HTERT RPE-1 (cell line): Measurements from ENCODE around the gene DIP2C.

Experiments used
- in situ Hi-C: fragments of 300-500 bp; cut with MboI; formaldehyde crosslinking; loops from 4 replicates; pipeline ENCODE4 v1.14.3; 2020; ENCODE audit warnings: low sequenced_read_pairs

Gene DIP2C

GRCh38 chr10:290026-290725 is 399.3 kb downstream of the DIP2C start:
- in situ Hi-C loops: no loop called here

GRCh38 chr10:289581-289980 is 399.9 kb downstream of the DIP2C start:
- in situ Hi-C loops: no loop called here

GRCh38 chr10:288316-289200 is 400.9 kb downstream of the DIP2C start:
- in situ Hi-C loops: no loop called here

- in situ Hi-C loops: no loop called here
Observed at GRCh38 chr10:287814-288213, 401.7 kb downstream of the DIP2C start.

GRCh38 chr10:287026-287709 is 402.3 kb downstream of the DIP2C start:
- in situ Hi-C loops: no loop called here

- in situ Hi-C loops: no loop called here
Observed at GRCh38 chr10:285216-285615, 404.3 kb downstream of the DIP2C start.

- in situ Hi-C loops: no loop called here
Observed at GRCh38 chr10:283916-284356, 405.5 kb downstream of the DIP2C start.

- in situ Hi-C loops: no loop called here
Observed at GRCh38 chr10:283140-283479, 406.4 kb downstream of the DIP2C start.

GRCh38 chr10:282294-283139 is 407.0 kb downstream of the DIP2C start:
- in situ Hi-C loops: no loop called here

- in situ Hi-C loops: no loop called here
Observed at GRCh38 chr10:279655-280054, 409.8 kb downstream of the DIP2C start.

- in situ Hi-C loops: no loop called here
Observed at GRCh38 chr10:279232-279631, 410.2 kb downstream of the DIP2C start.

- in situ Hi-C loops: no loop called here
Observed at GRCh38 chr10:278707-279106, 410.8 kb downstream of the DIP2C start.

GRCh38 chr10:277963-278362 is 411.5 kb downstream of the DIP2C start:
- in situ Hi-C loops: no loop called here

GRCh38 chr10:275680-276079 is 413.8 kb downstream of the DIP2C start:
- in situ Hi-C loops: no loop called here

- in situ Hi-C loops: no loop called here
Observed at GRCh38 chr10:274866-275265, 414.6 kb downstream of the DIP2C start.

- in situ Hi-C loops: no loop called here
Observed at GRCh38 chr10:273088-273487, 416.4 kb downstream of the DIP2C start.

GRCh38 chr10:271722-272121 is 417.7 kb downstream of the DIP2C start:
- in situ Hi-C loops: no loop called here

- in situ Hi-C loops: no loop called here
Observed at GRCh38 chr10:271201-271600, 418.3 kb downstream of the DIP2C start.

- in situ Hi-C loops: no loop called here
Observed at GRCh38 chr10:269440-270074, 419.9 kb downstream of the DIP2C start.

- in situ Hi-C loops: no loop called here
Observed at GRCh38 chr10:267705-268104, 421.8 kb downstream of the DIP2C start.
